ENCODE measurements around the gene BANP.
"Not testable (repeated sequence)": the region's sequence is repeated elsewhere in the genome, so short reads cannot be mapped to it uniquely, and the experiment has no call there.

The BANP gene

GRCh38 chr16:88017587-88018101 lies 66.4 kb downstream of the BANP start:
- in situ Hi-C loops (cut with HindIII; ENCODE audit: low pct_unique_long_range_greater_than_20kb, low sequenced_read_pairs) = no loop called here
- no peak for DNase-seq (ENCODE audit: low read depth in 1 of 2, low spot score in 1 of 2)
- no peak for TF ChIP-seq JUND (IDR thresholded peaks at IDR 0.05; ENCODE audit: low read depth)

GRCh38 chr16:88018382-88018781 lies 67.1 kb downstream of the BANP start:
- in situ Hi-C loops (cut with HindIII; ENCODE audit: low pct_unique_long_range_greater_than_20kb, low sequenced_read_pairs); DNase-seq (ENCODE audit: low read depth in 1 of 2, low spot score in 1 of 2): not testable (repeated sequence)

- DNase-seq (ENCODE audit: low read depth in 1 of 2, low spot score in 1 of 2); in situ Hi-C loops (cut with HindIII; ENCODE audit: low pct_unique_long_range_greater_than_20kb, low sequenced_read_pairs): not testable (repeated sequence)
Measured at GRCh38 chr16:88019041-88019820, 68.0 kb downstream of the BANP start.

GRCh38 chr16:88019821-88020515 lies 68.7 kb downstream of the BANP start:
- in situ Hi-C loops (cut with HindIII; ENCODE audit: low pct_unique_long_range_greater_than_20kb, low sequenced_read_pairs) = no loop called here
- no peak for TF ChIP-seq JUND (IDR thresholded peaks at IDR 0.05; ENCODE audit: low read depth)
- DNase-seq (ENCODE audit: low read depth in 1 of 2, low spot score in 1 of 2) = no peak

- no peak for TF ChIP-seq JUND (IDR thresholded peaks at IDR 0.05; ENCODE audit: low read depth)
- DNase-seq (ENCODE audit: low read depth in 1 of 2, low spot score in 1 of 2) = no peak
- in situ Hi-C loops (cut with HindIII; ENCODE audit: low pct_unique_long_range_greater_than_20kb, low sequenced_read_pairs) = no loop called here
Measured at GRCh38 chr16:88020516-88020885, 69.3 kb downstream of the BANP start.

- in situ Hi-C loops (cut with HindIII; ENCODE audit: low pct_unique_long_range_greater_than_20kb, low sequenced_read_pairs); DNase-seq (ENCODE audit: low read depth in 1 of 2, low spot score in 1 of 2): not testable (repeated sequence)
Measured at GRCh38 chr16:88021041-88021970, 70.1 kb downstream of the BANP start.

- DNase-seq (ENCODE audit: low read depth in 1 of 2, low spot score in 1 of 2) = no peak
- in situ Hi-C loops (cut with HindIII; ENCODE audit: low pct_unique_long_range_greater_than_20kb, low sequenced_read_pairs) = no loop called here
- no peak for TF ChIP-seq JUND (IDR thresholded peaks at IDR 0.05; ENCODE audit: low read depth)
Measured at GRCh38 chr16:88022076-88023042, 71.1 kb downstream of the BANP start.

- in situ Hi-C loops (cut with HindIII; ENCODE audit: low pct_unique_long_range_greater_than_20kb, low sequenced_read_pairs) = no loop called here
- no peak for DNase-seq (ENCODE audit: low read depth in 1 of 2, low spot score in 1 of 2)
Measured at GRCh38 chr16:88023366-88023765, 72.1 kb downstream of the BANP start.

GRCh38 chr16:88023786-88024185 lies 72.6 kb downstream of the BANP start:
- no peak for DNase-seq (ENCODE audit: low read depth in 1 of 2, low spot score in 1 of 2)

More at GRCh38 chr16:88023366-88023765, 72.1 kb downstream of the BANP start:
- TF ChIP-seq JUND (IDR thresholded peaks at IDR 0.05; ENCODE audit: low read depth) = no peak

GRCh38 chr16:88024491-88025085 lies 73.4 kb downstream of the BANP start:
- in situ Hi-C loops (cut with HindIII; ENCODE audit: low pct_unique_long_range_greater_than_20kb, low sequenced_read_pairs) = not testable (repeated sequence)
- peak in 1 of 2 experiments; percentile 38 for DNase-seq (ENCODE audit: low read depth in 1 of 2, low spot score in 1 of 2)

More at GRCh38 chr16:88023786-88024185, 72.6 kb downstream of the BANP start:
- TF ChIP-seq JUND (IDR thresholded peaks at IDR 0.05; ENCODE audit: low read depth) = no peak
- in situ Hi-C loops (cut with HindIII; ENCODE audit: low pct_unique_long_range_greater_than_20kb, low sequenced_read_pairs) = no loop called here

- in situ Hi-C loops (cut with HindIII; ENCODE audit: low pct_unique_long_range_greater_than_20kb, low sequenced_read_pairs); DNase-seq (ENCODE audit: low read depth in 1 of 2, low spot score in 1 of 2): not testable (repeated sequence)
Measured at GRCh38 chr16:88025086-88025492, 73.9 kb downstream of the BANP start.

GRCh38 chr16:88025828-88026555 lies 74.8 kb downstream of the BANP start:
- in situ Hi-C loops (cut with HindIII; ENCODE audit: low pct_unique_long_range_greater_than_20kb, low sequenced_read_pairs); DNase-seq (ENCODE audit: low read depth in 1 of 2, low spot score in 1 of 2): not testable (repeated sequence)
